Measurements from ENCODE around the gene STK39. TPM values are rescaled to one million over a fixed set of nuclear protein-coding genes. Genes with fewer than 3 reads are reported as not detected.
"Not testable (repeated sequence)": the region's sequence is repeated elsewhere in the genome, so short reads cannot be mapped to it uniquely, and the experiment has no call there.

Gene STK39
- total and polyA plus RNA-seq, 9 donors = 15.2 to 23.2 (median 18.5) TPM

DNA sequence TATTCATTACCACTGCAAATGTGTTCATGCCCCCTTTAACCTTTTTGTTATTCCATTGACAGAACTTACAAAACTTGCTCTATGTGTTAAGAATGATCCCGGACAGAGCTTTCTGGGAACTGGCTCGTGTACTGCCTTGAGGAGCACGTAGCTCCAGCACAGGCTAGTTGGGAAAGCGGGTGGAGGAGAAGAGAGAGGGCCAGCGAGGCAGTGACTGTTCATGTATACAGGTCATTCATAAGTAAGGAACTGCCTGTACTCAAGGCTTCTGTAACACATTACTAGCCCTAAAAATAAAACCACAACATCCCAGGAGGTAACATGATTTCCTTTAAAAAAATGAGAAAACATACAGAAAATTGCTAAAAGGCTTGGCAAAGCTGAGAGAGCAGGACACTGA is 109.0 kb downstream of the STK39 start:
- H3K9me3 ChIP-seq (replicated peaks; ENCODE audit: control insufficient read depth, low read depth, low read length) = no peaks in the 10 kb centered on the region
- H3K27ac ChIP-seq (ENCODE audit: low read length) = peak overlapping the region; percentile 53
- peaks cover 8% of the 10 kb centered on the region for H3K36me3 ChIP-seq (ENCODE audit: control insufficient read depth, insufficient read depth, low read length)
- WGBS (ENCODE audit: insufficient coverage) = no CpG with 5 or more reads among the region's 5 CpGs
- H3K27me3 ChIP-seq (ENCODE audit: control insufficient read depth, insufficient read depth, low read length) = no peaks in the 10 kb centered on the region
- H3K4me3 ChIP-seq (ENCODE audit: low read length) = no peak overlapping the region
- peak; percentile 92 for DNase-seq
- no peaks in the 10 kb centered on the region for H3K4me1 ChIP-seq (ENCODE audit: control insufficient read depth, insufficient read depth, low read length)

DNA sequence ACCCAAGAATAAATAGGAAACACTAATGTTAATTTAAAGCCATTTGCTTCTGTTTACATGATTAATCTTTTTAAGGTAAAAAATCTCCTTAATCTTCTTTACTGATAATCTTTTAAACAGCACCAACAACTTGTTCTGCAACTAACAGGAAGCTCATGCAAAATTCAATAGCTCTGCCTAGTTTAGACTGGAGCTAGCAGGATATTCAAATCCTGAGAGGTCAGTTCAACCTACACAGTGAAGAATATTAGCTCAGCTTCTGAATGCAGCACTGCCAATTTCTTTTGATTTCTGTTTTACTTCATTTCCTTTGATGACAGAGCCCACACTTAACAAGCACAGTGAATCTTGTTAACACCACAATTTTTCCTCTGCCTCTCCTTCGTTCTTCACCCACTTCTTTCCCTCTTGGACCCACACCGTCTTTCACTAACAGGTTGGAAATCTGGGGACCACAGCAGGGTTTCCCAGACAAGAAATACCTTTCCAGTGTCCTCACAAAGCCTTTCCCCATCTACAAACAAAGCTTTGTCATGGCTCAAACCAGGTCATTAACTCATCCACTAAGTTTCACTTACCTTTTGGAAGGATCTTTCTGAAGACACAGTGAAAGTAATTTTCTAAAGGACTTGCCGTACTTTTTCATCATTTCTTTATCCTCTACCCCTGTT is 109.8 kb downstream of the STK39 start:
- 68% methylated on average over 2 of the region's 3 CpGs for WGBS (ENCODE audit: insufficient coverage)
- H3K27me3 ChIP-seq (ENCODE audit: control insufficient read depth, insufficient read depth, low read length) = no peaks in the 10 kb centered on the region
- peak; percentile 52 for DNase-seq
- H3K9me3 ChIP-seq (replicated peaks; ENCODE audit: control insufficient read depth, low read depth, low read length) = no peaks in the 10 kb centered on the region
- no peak overlapping the region for H3K4me3 ChIP-seq (ENCODE audit: low read length)
- H3K4me1 ChIP-seq (ENCODE audit: control insufficient read depth, insufficient read depth, low read length) = no peaks in the 10 kb centered on the region
- H3K27ac ChIP-seq (ENCODE audit: low read length) = peak overlapping the region; percentile 53
- peaks cover 8% of the 10 kb centered on the region for H3K36me3 ChIP-seq (ENCODE audit: control insufficient read depth, insufficient read depth, low read length)

DNA sequence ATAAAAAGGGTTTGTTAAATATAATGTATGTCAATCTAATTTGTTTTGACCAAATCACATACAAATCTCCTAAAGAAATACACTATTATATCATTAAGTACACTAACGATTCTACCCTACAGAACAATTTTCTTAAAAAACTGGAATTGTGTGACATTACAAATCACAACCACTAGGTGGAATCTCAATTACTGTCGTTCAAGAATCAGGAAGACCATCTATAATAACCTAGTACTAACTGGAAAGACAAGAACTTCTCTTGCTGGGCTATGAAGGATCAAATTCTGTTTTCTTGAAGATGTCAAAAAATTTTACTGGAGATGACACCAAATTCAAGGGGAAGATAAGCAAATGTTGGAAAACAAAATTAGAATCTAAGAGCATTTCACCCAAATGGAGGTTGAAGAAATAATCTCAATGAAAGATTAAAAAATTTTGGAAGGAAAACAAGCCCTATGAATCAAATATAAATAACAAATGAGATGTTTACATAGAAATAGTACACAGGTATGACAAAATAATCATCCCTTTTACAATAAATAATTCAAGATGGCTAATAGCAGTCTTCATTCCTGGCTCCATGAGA is 110.9 kb downstream of the STK39 start:
- no peak for DNase-seq
- Histone ChIP-seq H3K9me3 (replicated peaks; ENCODE audit: control insufficient read depth, low read depth, low read length) (no peaks in the 10 kb centered on the region), H3K4me1 (ENCODE audit: control insufficient read depth, insufficient read depth, low read length) (no peaks in the 10 kb centered on the region), H3K4me3 (ENCODE audit: low read length) (no peak overlapping the region), H3K27me3 (ENCODE audit: control insufficient read depth, insufficient read depth, low read length) (no peaks in the 10 kb centered on the region), H3K27ac (ENCODE audit: low read length) (no peak overlapping the region), H3K36me3 (ENCODE audit: control insufficient read depth, insufficient read depth, low read length) (peaks cover 8% of the 10 kb centered on the region)
- no CpG with 5 or more reads among the region's 2 CpGs for WGBS (ENCODE audit: insufficient coverage)

DNA sequence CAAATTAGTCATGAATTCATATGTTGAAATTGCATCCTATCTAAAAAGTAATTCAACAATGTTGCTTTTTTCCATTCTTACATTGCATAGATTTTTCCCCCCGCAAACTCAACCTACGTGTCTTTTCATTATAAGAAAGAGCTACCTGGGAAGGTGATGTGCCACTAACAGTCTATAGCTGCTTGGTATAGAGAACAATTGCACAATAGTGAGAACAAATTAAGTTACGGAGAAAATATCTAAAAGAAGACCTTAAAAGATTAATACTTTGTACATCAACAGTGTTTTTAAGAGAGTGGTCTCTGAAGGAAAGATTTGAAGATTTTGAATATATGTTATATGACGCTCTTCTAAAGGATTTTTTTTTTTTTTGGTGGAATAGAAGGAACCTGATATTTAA is 111.8 kb downstream of the STK39 start:
- H3K4me3 ChIP-seq (ENCODE audit: low read length) = no peak overlapping the region
- no peaks in the 10 kb centered on the region for H3K27me3 ChIP-seq (ENCODE audit: control insufficient read depth, insufficient read depth, low read length)
- H3K4me1 ChIP-seq (ENCODE audit: control insufficient read depth, insufficient read depth, low read length) = no peaks in the 10 kb centered on the region
- no peak for DNase-seq
- no CpG with 5 or more reads among the region's 4 CpGs for WGBS (ENCODE audit: insufficient coverage)
- H3K27ac ChIP-seq (ENCODE audit: low read length) = no peak overlapping the region
- peaks cover 8% of the 10 kb centered on the region for H3K36me3 ChIP-seq (ENCODE audit: control insufficient read depth, insufficient read depth, low read length)
- H3K9me3 ChIP-seq (replicated peaks; ENCODE audit: control insufficient read depth, low read depth, low read length) = no peaks in the 10 kb centered on the region

DNA sequence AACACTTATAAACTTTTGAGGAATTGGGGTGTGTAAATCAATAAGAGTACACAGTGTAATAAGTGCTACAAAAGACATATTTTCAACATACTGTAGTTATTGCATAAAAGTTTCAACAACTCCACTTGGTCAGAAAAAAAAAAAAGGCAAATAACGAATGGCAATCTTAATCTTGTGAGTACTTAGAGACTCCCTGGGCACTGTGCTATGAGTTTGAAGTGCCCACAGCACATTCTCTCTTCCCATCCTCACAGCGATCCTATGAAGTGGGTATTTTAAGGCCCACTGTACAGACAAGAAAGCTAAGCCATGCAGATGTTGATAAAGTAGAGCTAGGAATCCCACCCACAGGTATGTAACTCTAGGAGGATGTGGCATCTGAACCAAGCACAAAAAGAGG is 112.3 kb downstream of the STK39 start:
- Histone ChIP-seq H3K36me3 (ENCODE audit: control insufficient read depth, insufficient read depth, low read length) (peaks cover 8% of the 10 kb centered on the region), H3K27me3 (ENCODE audit: control insufficient read depth, insufficient read depth, low read length) (no peaks in the 10 kb centered on the region), H3K4me3 (ENCODE audit: low read length) (no peak overlapping the region), H3K27ac (ENCODE audit: low read length) (no peak overlapping the region), H3K4me1 (ENCODE audit: control insufficient read depth, insufficient read depth, low read length) (no peaks in the 10 kb centered on the region), H3K9me3 (replicated peaks; ENCODE audit: control insufficient read depth, low read depth, low read length) (no peaks in the 10 kb centered on the region)
- WGBS (ENCODE audit: insufficient coverage) = no CpG with 5 or more reads among the region's 2 CpGs
- no peak for DNase-seq

DNA sequence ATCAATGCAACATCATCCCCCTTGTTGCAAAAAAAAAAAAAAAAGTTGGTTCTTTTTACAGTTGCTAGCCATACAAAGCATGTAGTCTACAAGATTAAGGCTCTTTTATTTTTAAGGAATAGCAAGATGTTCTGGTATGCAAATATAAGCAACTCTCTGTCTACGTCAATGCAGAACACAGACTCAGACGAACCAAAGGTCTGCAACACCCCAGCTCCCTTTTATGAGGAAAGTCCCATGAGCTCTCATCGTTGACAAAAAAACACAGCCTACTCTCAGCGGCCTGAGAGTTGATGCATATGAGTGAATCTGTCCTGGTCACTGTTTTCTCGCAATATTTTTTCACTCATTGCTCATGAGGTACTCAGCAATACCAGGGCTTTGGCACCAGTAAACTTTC is 112.9 kb downstream of the STK39 start:
- Histone ChIP-seq H3K27me3 (ENCODE audit: control insufficient read depth, insufficient read depth, low read length) (no peaks in the 10 kb centered on the region), H3K9me3 (replicated peaks; ENCODE audit: control insufficient read depth, low read depth, low read length) (no peaks in the 10 kb centered on the region), H3K36me3 (ENCODE audit: control insufficient read depth, insufficient read depth, low read length) (peaks cover 8% of the 10 kb centered on the region), H3K4me3 (ENCODE audit: low read length) (no peak overlapping the region), H3K4me1 (ENCODE audit: control insufficient read depth, insufficient read depth, low read length) (no peaks in the 10 kb centered on the region), H3K27ac (ENCODE audit: low read length) (no peak overlapping the region)
- DNase-seq = no peak
- WGBS (ENCODE audit: insufficient coverage) = no CpG with 5 or more reads among the region's 5 CpGs

DNA sequence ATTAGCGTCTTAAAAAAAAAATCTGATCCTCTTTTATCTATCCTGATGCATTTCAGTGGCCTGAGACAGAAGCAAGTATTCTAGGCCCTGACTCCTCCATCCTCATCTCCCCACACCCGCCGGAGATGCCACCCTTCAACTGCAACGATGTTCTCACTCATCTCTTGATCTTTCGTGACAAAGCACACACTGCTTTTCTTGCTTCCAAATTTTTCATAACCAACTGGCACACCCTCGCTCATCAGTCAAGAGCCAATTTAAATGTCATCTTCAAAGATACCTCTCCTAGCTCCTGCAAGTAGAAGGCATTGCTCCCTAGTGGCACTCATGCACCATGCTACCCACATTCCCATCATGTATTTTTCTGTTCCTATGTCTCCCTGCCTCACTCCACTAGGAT is 115.0 kb downstream of the STK39 start:
- H3K4me3 ChIP-seq (ENCODE audit: low read length) = no peak overlapping the region
- 96% methylated on average over 6 of the region's 6 CpGs for whole genome bisulfite sequencing (ENCODE audit: insufficient coverage)
- DNase-seq = no peak

DNA sequence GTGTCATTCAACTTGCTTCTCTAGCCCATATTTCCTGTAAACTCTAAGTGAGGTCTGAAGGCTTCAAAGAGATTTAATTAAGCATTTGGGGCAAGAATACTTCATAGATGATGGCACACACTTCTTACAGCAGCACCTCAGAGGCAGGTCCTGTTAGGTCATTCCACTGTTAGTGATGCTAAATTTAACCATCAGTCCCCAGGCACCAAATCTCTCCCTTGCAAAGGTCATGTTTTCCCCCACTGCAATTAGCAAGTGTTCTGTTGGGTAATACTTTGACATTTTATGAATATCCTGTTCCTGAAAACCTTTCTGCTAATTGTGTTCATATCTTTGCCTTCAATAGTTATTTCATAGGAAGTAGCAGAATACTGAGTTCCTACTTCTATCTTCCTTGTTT is 117.0 kb downstream of the STK39 start:
- H3K27ac ChIP-seq (ENCODE audit: low read length) = no peak overlapping the region
- peaks cover 9% of the 10 kb centered on the region for H3K36me3 ChIP-seq (ENCODE audit: control insufficient read depth, insufficient read depth, low read length)
- peaks cover 6% of the 10 kb centered on the region for H3K4me1 ChIP-seq (ENCODE audit: control insufficient read depth, insufficient read depth, low read length)
- DNase-seq = no peak
- H3K27me3 ChIP-seq (ENCODE audit: control insufficient read depth, insufficient read depth, low read length) = no peaks in the 10 kb centered on the region
- H3K9me3 ChIP-seq (replicated peaks; ENCODE audit: control insufficient read depth, low read depth, low read length) = no peaks in the 10 kb centered on the region
- H3K4me3 ChIP-seq (ENCODE audit: low read length) = no peak overlapping the region

More for the DNA sequence above, 115.0 kb downstream of the STK39 start:
- Histone ChIP-seq H3K4me1 (ENCODE audit: control insufficient read depth, insufficient read depth, low read length) (peaks cover 6% of the 10 kb centered on the region), H3K27me3 (ENCODE audit: control insufficient read depth, insufficient read depth, low read length) (no peaks in the 10 kb centered on the region), H3K9me3 (replicated peaks; ENCODE audit: control insufficient read depth, low read depth, low read length) (no peaks in the 10 kb centered on the region), H3K27ac (ENCODE audit: low read length) (no peak overlapping the region), H3K36me3 (ENCODE audit: control insufficient read depth, insufficient read depth, low read length) (peaks cover 4% of the 10 kb centered on the region)

DNA sequence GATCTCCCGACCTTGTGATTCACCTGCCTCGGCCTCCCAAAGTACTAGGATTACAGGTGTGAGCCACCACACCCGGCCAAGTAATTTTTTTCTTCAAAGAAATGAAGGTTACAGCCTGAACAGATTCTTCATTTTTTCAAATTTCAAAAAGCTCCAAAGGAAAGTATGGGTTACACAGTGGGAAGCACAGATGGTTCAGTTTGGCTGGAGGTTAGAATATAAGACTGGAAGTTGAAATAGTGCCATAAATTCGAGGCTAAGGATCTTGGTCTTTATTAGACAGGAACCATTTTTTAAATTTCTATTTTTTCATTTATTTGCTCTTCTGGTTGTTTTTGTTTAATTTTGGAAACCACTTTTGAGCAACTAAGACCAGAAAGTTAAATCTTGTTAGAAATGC is 120.0 kb downstream of the STK39 start:
- Histone ChIP-seq H3K9me3 (replicated peaks; ENCODE audit: control insufficient read depth, low read depth, low read length) (no peaks in the 10 kb centered on the region), H3K27ac (ENCODE audit: low read length) (no peak overlapping the region), H3K4me1 (ENCODE audit: control insufficient read depth, insufficient read depth, low read length) (peaks cover 6% of the 10 kb centered on the region), H3K27me3 (ENCODE audit: control insufficient read depth, insufficient read depth, low read length) (no peaks in the 10 kb centered on the region), H3K4me3 (ENCODE audit: low read length) (no peak overlapping the region), H3K36me3 (ENCODE audit: control insufficient read depth, insufficient read depth, low read length) (peaks cover 6% of the 10 kb centered on the region)
- peak; percentile 44 for DNase-seq
- WGBS (ENCODE audit: insufficient coverage) = 92% methylated on average over 2 of the region's 4 CpGs

DNA sequence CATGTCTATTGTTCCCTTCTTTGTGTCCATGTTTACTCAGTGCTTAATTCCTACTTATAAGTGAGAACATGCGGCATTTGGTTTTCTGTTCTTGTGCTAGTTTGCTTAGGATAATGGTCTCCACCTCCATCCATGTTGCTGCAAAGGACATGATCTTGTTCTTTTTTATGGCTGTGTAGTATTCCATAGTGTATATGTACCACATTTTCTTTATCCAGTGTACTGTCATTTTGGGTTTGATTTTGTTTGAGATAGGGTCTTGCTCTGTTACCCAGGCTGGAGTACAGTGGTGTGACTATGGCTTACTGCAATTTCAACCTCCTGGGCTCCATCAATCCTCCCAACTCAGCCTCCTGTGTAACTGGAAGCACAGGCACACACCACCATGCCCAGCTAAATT is 125.2 kb downstream of the STK39 start:
- WGBS (ENCODE audit: insufficient coverage) = no CpG with 5 or more reads among the region's 1 CpG
- H3K36me3 ChIP-seq (ENCODE audit: control insufficient read depth, insufficient read depth, low read length) = peaks cover 15% of the 10 kb centered on the region
- not testable (repeated sequence) for H3K9me3 ChIP-seq (replicated peaks; ENCODE audit: control insufficient read depth, low read depth, low read length); H3K4me1 ChIP-seq (ENCODE audit: control insufficient read depth, insufficient read depth, low read length); H3K27me3 ChIP-seq (ENCODE audit: control insufficient read depth, insufficient read depth, low read length); H3K27ac ChIP-seq (ENCODE audit: low read length); DNase-seq; H3K4me3 ChIP-seq (ENCODE audit: low read length)

DNA sequence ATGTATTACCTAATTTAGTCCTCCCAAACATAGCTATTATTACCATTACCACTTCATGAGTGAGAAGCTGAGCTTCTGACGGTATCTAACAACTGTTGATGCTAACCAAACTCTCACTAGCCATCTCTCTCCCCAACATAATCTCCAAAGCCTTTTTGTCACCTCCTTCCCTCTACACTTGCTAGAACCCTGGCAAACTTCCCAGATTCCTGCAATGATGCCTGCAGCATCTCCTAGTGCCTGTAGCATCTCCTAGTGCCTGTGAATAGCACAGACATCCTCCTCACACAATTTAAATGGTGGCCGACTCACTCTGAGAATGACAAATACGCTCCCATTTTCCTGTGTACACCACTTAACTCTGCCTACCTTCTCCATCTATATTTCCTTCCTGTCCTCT is 126.7 kb downstream of the STK39 start:
- H3K27me3 ChIP-seq (ENCODE audit: control insufficient read depth, insufficient read depth, low read length) = no peaks in the 10 kb centered on the region
- WGBS (ENCODE audit: insufficient coverage) = 56% methylated on average over 1 of the region's 3 CpGs

More for the DNA sequence above, 126.7 kb downstream of the STK39 start:
- H3K4me1 ChIP-seq (ENCODE audit: control insufficient read depth, insufficient read depth, low read length) = peaks cover 5% of the 10 kb centered on the region
- H3K9me3 ChIP-seq (replicated peaks; ENCODE audit: control insufficient read depth, low read depth, low read length) = no peaks in the 10 kb centered on the region
- DNase-seq = no peak
- no peak overlapping the region for H3K4me3 ChIP-seq (ENCODE audit: low read length)
- peaks cover 15% of the 10 kb centered on the region for H3K36me3 ChIP-seq (ENCODE audit: control insufficient read depth, insufficient read depth, low read length)
- no peak overlapping the region for H3K27ac ChIP-seq (ENCODE audit: low read length)
